HG03135 (cell line): Measurements from ENCODE around the gene MORC1.
A peak's percentile ranks its signal among the peaks of the same experiment; 100 is the strongest.

Experiments
- ATAC-seq: cut with Tn5 transposase; IDR thresholded peaks from one replicate; pipeline ENCODE4 v1.9.1; 2021; ENCODE audit warnings: mild to moderate bottlenecking, moderate library complexity; ENCODE audit not compliant: unreplicated experiment

The MORC1 gene

GRCh38 chr3:108947855-108948254, 170.1 kb downstream of the MORC1 start:
- ATAC-seq: no peak

GRCh38 chr3:108946292-108947285, 171.3 kb downstream of the MORC1 start:
- no peak for ATAC-seq

- no peak for ATAC-seq
These were observed 177.2 kb downstream of the MORC1 start for GRCh38 chr3:108940568-108941263.

DNA sequence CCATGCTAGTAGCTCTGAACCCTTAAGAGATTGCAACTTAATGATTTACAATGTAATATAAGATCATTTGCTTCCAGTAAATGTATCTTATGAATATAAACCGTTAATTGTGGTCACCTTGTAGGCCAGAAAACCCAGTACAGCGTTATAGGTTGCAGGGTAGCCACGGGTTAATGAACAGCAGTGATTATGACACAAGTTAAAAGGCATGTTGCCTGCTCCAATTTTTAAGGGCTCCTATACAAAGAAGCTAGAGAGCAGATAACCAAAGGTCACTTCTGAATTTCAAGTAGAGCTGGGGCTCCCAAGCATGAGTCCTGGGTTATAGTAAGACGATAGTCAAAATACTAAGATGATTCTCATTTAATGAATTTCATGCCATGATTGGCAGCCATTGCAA, 177.8 kb downstream of the MORC1 start:
- ATAC-seq: no peak

DNA sequence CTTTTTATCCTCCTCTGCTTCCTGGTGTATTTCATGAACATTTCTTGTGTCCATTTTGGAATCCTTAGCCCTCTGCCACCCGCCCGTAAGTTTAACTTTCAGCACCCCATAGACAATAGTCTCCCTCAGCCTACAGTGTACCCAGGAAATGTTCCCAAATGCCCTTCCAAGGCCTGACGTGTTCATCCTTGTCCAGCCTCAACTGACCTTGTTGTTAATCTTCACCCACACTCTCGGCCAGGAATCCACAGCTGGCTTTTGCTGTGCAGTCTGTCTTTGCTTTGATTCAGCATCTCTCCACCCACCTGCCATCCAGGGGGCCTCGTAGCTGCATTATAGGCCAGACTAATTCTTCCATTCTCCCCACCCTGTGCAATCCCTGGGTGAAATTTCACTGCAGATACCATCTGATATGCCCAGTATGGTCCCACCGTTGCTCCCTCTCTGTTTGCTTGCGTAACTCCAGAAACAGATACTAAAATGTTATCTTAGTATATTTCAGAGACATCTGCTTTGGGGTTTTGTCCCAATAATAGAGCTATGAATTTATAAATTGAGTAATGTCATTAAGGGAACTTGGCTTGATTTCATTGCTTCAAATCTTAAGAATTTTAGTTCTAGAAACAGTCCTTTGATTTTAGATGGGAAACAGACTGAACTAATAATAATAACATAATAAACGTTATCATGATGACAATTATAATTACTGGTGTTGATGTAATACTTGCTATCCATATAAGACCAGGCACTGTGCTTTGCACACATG, 180.8 kb downstream of the MORC1 start:
- ATAC-seq: no peak

GRCh38 chr3:108931035-108931434, 186.9 kb downstream of the MORC1 start:
- ATAC-seq: no peak

GRCh38 chr3:108918866-108919265, 199.1 kb downstream of the MORC1 start:
- no peak for ATAC-seq

- peak; percentile 96 for ATAC-seq
These were observed 202.9 kb downstream of the MORC1 start for GRCh38 chr3:108914774-108915641.

DNA sequence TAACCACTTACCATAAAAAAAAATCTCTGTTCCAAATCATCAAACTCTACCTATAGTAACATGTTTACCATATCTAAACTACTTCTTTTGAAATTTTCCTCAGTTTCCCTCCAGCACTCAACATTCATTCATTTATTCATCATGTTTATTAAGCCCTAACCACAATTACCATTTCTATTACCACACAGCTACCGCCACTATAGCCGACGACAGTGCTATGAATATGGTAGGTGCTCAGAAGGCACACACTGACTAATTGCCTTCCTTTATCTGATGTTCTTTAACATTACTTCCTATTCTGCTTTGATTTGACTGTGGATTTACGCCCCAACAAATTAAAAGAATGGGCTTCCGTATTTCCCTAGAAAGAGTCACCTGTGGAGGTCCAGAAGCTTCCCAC, 208.1 kb downstream of the MORC1 start:
- ATAC-seq: no peak
